Skeletal muscle satellite cell (primary cell): ENCODE measurements around the gene KATNBL1.
"Not testable (repeated sequence)": the region's sequence is repeated elsewhere in the genome, so short reads cannot be mapped to it uniquely, and the experiment has no call there.

Source experiments
- H3K27me3 ChIP-seq: 2 replicates; pipeline ENCODE4 v1.7.0; 2013; ENCODE audit warnings: low read length; ENCODE audit not compliant: control insufficient read depth, insufficient read depth
- H3K36me3 ChIP-seq: 2 replicates; pipeline ENCODE4 v1.7.0; 2013; ENCODE audit warnings: mild to moderate bottlenecking, control low read depth, low read length; ENCODE audit not compliant: insufficient read depth
- H3K4me1 ChIP-seq: 2 replicates; pipeline ENCODE4 v1.7.0; 2013; ENCODE audit warnings: low read length; ENCODE audit not compliant: control insufficient read depth, insufficient read depth
- H3K4me2 ChIP-seq: 2 replicates; pipeline ENCODE4 v1.7.0; 2013; ENCODE audit warnings: mild to moderate bottlenecking, low read length
- H3K4me3 ChIP-seq: 2 replicates; pipeline ENCODE4 v1.7.0; 2013; ENCODE audit warnings: low read length
- H3K9ac ChIP-seq: 2 replicates; pipeline ENCODE4 v1.7.0; 2013; ENCODE audit warnings: mild to moderate bottlenecking, low read depth, low read length, moderate library complexity
- H3K9me3 ChIP-seq: replicated peaks from 2 replicates; pipeline ENCODE4 v1.7.0; 2013; ENCODE audit warnings: mild to moderate bottlenecking, control low read depth, low read length

KATNBL1 gene

DNA sequence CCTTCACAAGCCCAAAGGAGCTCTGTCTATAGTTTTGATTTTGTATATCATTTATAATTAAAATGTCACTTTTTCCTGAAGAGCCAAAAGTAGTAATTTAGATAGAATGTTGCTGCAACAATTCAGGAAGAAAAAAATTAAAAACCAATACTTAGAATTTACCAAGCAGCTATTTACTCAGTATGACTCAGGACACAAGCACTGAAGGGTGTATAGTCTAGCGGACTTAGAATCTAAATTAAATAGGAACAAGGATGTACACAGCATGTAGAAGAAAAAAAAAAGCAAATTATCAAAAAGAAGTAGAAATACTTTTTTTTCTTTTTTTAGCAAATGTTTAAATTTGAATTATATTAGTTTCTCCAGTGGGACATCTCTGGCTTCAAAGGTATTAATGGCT is 76.4 kb downstream of the KATNBL1 start:
- Histone ChIP-seq H3K9ac (no peak overlapping the region), H3K27me3 (no peaks in the 10 kb centered on the region), H3K9me3 (no peaks in the 10 kb centered on the region), H3K4me1 (no peaks in the 10 kb centered on the region), H3K4me3 (no peak overlapping the region), H3K4me2 (no peak overlapping the region), H3K36me3 (peaks cover 4% of the 10 kb centered on the region)

GRCh38 chr15:34132881-34133280 is 77.0 kb downstream of the KATNBL1 start:
- Histone ChIP-seq H3K9me3 (no peaks in the 10 kb centered on the region), H3K9ac (no peak overlapping the region)

GRCh38 chr15:34128898-34129297 is 81.0 kb downstream of the KATNBL1 start:
- H3K27me3 ChIP-seq: no peaks in the 10 kb centered on the region
- no peaks in the 10 kb centered on the region for H3K4me1 ChIP-seq
- H3K9ac ChIP-seq: no peak overlapping the region
- H3K4me3 ChIP-seq: no peak overlapping the region
- H3K36me3 ChIP-seq: no peaks in the 10 kb centered on the region
- no peaks in the 10 kb centered on the region for H3K9me3 ChIP-seq
- no peak overlapping the region for H3K4me2 ChIP-seq

More at GRCh38 chr15:34132881-34133280, 77.0 kb downstream of the KATNBL1 start:
- Histone ChIP-seq H3K4me2 (no peak overlapping the region), H3K36me3 (peaks cover 4% of the 10 kb centered on the region), H3K4me1 (no peaks in the 10 kb centered on the region), H3K4me3 (no peak overlapping the region), H3K27me3 (no peaks in the 10 kb centered on the region)

- H3K4me1 ChIP-seq: peaks cover 10% of the 10 kb centered on the region
- H3K4me2 ChIP-seq: no peak overlapping the region
- no peak overlapping the region for H3K9ac ChIP-seq
- H3K27me3 ChIP-seq: no peaks in the 10 kb centered on the region
- no peaks in the 10 kb centered on the region for H3K9me3 ChIP-seq
- no peak overlapping the region for H3K4me3 ChIP-seq
- H3K36me3 ChIP-seq: no peaks in the 10 kb centered on the region
Measured at GRCh38 chr15:34126522-34126921, 83.4 kb downstream of the KATNBL1 start.

DNA sequence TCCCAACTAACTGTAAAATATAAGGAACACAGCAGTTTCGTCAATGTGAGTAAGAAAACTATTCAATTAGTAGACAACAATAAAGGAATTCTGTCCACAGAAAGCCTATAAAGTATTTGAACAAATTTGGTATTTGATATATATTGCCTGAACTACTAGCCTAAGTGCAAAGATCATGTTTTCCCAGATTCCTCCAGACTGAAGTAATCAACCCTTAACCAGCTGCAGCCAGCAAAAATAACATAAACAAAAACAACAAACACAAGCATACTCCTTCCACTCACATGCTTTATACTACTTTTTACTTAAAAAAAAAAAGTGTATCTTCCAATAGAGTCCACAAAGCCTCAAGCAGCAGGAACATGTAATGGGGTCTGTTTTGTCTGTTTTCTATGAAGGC is 84.0 kb downstream of the KATNBL1 start:
- Histone ChIP-seq H3K9ac (no peak overlapping the region), H3K36me3 (no peaks in the 10 kb centered on the region), H3K4me1 (peaks cover 10% of the 10 kb centered on the region), H3K27me3 (no peaks in the 10 kb centered on the region), H3K4me3 (no peak overlapping the region), H3K4me2 (no peak overlapping the region), H3K9me3 (no peaks in the 10 kb centered on the region)

GRCh38 chr15:34124651-34125050 is 85.2 kb downstream of the KATNBL1 start:
- H3K36me3 ChIP-seq: no peaks in the 10 kb centered on the region
- H3K9ac ChIP-seq: no peak overlapping the region
- H3K4me3 ChIP-seq: no peak overlapping the region
- H3K4me1 ChIP-seq: peaks cover 10% of the 10 kb centered on the region
- H3K4me2 ChIP-seq: no peak overlapping the region
- no peaks in the 10 kb centered on the region for H3K27me3 ChIP-seq
- H3K9me3 ChIP-seq: no peaks in the 10 kb centered on the region

DNA sequence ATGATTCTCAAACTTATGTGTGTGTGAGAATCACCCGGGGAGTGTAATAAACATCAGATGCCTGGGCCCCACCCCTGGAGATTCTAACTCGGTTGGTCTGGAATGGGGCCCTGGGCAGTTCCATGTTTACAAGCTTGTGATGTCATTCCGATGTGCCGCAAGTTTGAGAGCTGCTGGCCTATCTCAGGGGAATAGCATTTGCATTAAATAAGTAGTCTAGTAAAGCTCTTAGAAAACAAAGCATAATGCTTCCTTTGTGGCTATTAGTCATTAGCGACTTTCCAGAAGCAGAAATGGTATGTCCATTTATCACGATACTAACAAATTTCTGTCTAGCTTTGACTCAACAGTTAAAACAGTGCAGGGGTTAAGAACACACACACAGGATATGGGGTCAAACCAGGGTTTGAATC is 87.1 kb downstream of the KATNBL1 start:
- no peak overlapping the region for H3K4me3 ChIP-seq
- H3K9me3 ChIP-seq: no peaks in the 10 kb centered on the region
- H3K9ac ChIP-seq: no peak overlapping the region
- H3K27me3 ChIP-seq: no peaks in the 10 kb centered on the region
- no peaks in the 10 kb centered on the region for H3K36me3 ChIP-seq
- H3K4me2 ChIP-seq: peak overlapping the region; percentile 30
- peaks cover 10% of the 10 kb centered on the region for H3K4me1 ChIP-seq

DNA sequence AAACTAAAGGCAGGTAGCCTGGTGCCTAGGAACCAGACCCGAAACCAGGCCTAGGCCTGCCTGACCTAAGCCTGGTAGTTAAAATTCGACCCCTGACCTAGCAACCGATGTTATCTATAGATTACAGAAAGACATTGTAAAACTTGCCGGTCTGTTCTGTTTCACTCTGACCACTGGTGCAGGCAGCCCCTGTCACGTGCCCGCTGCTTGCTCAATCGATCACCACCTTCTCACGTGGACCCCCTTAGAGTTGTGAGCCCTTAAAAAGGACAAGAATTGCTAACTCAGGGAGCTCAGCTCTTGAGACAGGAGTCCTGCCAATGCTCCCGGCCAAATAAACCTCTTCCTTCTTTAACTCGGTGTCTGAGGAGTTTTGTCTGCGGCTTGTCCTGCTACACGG is 88.1 kb downstream of the KATNBL1 start:
- not testable (repeated sequence) for H3K27me3 ChIP-seq, H3K9ac ChIP-seq, H3K4me3 ChIP-seq, H3K9me3 ChIP-seq, H3K4me1 ChIP-seq, H3K4me2 ChIP-seq, H3K36me3 ChIP-seq

DNA sequence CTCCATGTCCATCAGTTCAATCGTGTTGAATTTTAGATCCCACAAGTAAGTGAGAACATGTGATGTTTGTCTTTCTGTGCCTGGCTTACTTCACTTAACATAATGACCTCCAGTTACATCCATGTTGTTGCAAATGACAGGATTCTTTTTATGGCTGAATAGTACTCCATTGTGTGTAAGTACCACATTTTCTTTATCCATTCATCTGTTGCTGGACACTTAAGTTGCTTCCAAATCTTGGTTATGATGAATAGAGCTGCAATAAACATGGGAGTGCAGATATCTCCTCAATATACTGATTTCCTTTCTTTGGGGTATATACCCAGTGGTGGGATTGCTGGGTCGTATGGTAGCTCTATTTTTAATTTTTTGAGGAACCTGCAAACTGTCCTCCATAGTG is 89.5 kb downstream of the KATNBL1 start:
- not testable (repeated sequence) for H3K9ac ChIP-seq, H3K4me2 ChIP-seq, H3K27me3 ChIP-seq, H3K4me1 ChIP-seq, H3K36me3 ChIP-seq, H3K9me3 ChIP-seq, H3K4me3 ChIP-seq

DNA sequence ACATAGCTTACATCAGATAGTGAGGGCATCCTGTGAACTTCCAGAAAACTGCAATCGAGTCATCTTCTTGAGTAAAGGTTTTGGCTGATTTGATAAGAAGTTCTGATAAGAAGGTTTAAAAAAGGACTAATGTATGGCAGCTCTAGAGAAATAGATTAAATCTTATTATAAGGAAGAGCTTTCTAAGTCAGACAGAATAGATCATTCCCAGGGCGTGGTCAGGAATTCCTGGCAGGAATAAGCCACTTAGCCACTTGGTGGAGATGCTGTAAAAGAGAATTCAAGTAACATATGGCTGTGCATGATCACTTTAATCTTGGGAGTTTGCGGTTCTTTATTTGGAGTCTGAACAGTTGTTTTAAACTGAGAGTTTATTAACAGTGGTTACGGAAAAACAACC is 90.6 kb downstream of the KATNBL1 start:
- Histone ChIP-seq H3K27me3 (no peaks in the 10 kb centered on the region), H3K4me1 (peaks cover 10% of the 10 kb centered on the region), H3K9ac (no peak overlapping the region), H3K9me3 (no peaks in the 10 kb centered on the region), H3K4me2 (no peak overlapping the region), H3K4me3 (no peak overlapping the region), H3K36me3 (no peaks in the 10 kb centered on the region)

GRCh38 chr15:34116620-34117019 is 93.3 kb downstream of the KATNBL1 start:
- H3K9me3 ChIP-seq: no peaks in the 10 kb centered on the region
- no peak overlapping the region for H3K4me3 ChIP-seq
- H3K36me3 ChIP-seq: no peaks in the 10 kb centered on the region
- H3K4me2 ChIP-seq: no peak overlapping the region
- no peak overlapping the region for H3K9ac ChIP-seq
- H3K4me1 ChIP-seq: no peaks in the 10 kb centered on the region
- no peaks in the 10 kb centered on the region for H3K27me3 ChIP-seq

DNA sequence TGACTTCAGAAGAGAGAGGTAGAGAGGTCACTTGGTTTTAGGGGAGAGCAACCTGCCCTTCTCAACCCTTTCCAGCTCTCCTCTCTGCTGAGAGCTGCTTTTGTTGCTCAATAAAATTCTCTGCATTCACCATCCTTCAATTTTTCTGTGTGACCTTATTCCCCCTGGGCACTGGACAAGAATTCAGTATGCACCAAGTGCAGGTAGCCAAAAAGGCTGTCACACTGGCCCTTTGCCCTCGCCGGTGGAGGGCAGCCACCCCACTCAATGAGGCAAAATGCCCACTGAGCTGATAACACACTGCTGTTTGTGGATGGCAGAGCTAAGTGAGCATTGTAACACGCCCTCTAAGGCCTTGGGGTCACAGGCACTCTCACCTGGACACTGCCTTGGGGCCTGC is 95.2 kb downstream of the KATNBL1 start:
- Histone ChIP-seq H3K4me3 (no peak overlapping the region), H3K4me1 (no peaks in the 10 kb centered on the region), H3K4me2 (no peak overlapping the region), H3K9me3 (no peaks in the 10 kb centered on the region), H3K36me3 (no peaks in the 10 kb centered on the region), H3K9ac (no peak overlapping the region), H3K27me3 (no peaks in the 10 kb centered on the region)
